RWPE1 (cell line): ENCODE results near the gene ESPL1.

Source experiments
- CTCF ChIA-PET: fragments of 350-600 bp; sonication (Branson Sonifier 250); formaldehyde crosslinking; extraction: SDS; loops from one replicate; lab custom pipeline; 2021; lab: Yijun Ruan, JAX
- POLR2A ChIA-PET: fragments of 400-600 bp; formaldehyde crosslinking; extraction: SDS; loops from one replicate; lab custom pipeline; 2020; ENCODE audit warnings: antibody characterized with exemption; ENCODE audit not compliant: low non-redundant PET; lab: Yijun Ruan, JAX
- DNase-seq: peaks from one replicate; pipeline ENCODE4 v3.0.0; 2012; ENCODE audit warnings: low spot score
- H3K27ac ChIP-seq: fragments of 450-650 bp; 2 replicates; pipeline ENCODE4 v1.5.1; 2017
- TF ChIP-seq, protein P1 (sequence below): fragments of 450-650 bp; conservative IDR thresholded peaks from 2 replicates; pipeline ENCODE4 v1.5.1; 2017; ENCODE audit warnings: low read depth, mild to moderate bottlenecking

The ESPL1 gene

DNA sequence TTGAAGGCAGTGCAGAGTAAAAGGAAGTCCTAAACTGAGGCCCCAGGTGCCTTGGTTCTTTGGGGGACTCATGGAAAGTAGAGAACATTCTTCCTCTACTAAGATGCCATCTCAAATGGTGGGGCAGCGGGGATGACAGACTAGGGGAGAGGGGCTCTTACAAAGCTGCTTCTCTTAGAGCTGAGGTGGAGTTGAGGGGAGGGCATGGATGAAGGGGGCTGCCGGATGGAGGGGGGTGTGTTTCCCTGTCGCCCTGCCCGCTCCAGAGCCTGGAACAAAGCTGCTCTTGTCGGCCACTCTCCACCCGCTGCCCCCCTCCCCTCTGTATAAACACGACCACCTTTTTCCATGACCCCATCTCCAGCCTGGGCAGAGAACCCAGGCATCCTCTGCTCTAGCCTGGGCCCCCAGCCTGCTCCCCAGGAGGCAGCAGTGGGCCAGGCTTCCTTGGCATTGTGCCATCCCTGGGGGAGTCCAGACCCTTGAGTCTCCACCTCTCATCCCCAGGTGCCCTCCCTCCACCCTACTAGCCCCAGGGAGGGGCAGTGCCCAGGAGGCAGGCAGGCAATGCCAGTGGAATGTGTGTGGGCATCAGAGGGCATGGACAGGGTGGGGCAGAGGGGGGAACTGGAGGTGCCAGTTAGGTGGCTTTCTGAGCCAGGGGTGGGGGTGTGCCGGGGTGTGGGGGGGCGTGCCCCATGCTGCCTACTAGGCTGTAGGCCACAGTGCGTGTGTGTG is 37.8 kb upstream of the ESPL1 start:
- peak; percentile 84 for DNase-seq
- CTCF ChIA-PET = interaction anchor here (0.6 kb wide), 1 partner anchor 48 kb away, joined by 4 read pairs; no protein-coding TSS in a partner anchor
- peak overlapping the region; percentile 98 for H3K27ac ChIP-seq
- POLR2A ChIA-PET = no interaction called here
- TF ChIP-seq, protein P1, sequence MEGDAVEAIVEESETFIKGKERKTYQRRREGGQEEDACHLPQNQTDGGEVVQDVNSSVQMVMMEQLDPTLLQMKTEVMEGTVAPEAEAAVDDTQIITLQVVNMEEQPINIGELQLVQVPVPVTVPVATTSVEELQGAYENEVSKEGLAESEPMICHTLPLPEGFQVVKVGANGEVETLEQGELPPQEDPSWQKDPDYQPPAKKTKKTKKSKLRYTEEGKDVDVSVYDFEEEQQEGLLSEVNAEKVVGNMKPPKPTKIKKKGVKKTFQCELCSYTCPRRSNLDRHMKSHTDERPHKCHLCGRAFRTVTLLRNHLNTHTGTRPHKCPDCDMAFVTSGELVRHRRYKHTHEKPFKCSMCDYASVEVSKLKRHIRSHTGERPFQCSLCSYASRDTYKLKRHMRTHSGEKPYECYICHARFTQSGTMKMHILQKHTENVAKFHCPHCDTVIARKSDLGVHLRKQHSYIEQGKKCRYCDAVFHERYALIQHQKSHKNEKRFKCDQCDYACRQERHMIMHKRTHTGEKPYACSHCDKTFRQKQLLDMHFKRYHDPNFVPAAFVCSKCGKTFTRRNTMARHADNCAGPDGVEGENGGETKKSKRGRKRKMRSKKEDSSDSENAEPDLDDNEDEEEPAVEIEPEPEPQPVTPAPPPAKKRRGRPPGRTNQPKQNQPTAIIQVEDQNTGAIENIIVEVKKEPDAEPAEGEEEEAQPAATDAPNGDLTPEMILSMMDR = no peak

DNA sequence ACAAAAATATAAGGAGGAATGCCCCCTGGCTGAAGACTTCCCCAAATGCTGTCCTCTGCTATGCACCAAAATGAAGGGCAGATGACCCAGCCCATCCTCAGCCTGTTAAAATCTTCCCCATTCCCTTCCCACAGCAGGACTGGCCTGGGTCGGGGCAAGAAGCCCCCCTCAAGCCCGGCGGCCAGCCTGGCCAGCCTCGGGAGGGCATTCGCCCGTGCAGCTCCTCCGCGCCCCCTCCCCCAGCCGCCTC is 36.5 kb upstream of the ESPL1 start:
- POLR2A ChIA-PET = interaction anchor here (0.6 kb wide), 2 partner anchors 12 to 358 kb away, joined by 3 to 5 read pairs; no protein-coding TSS in a partner anchor
- H3K27ac ChIP-seq = peak overlapping the region; percentile 98
- CTCF ChIA-PET = no interaction called here
- no peak for DNase-seq
- TF ChIP-seq, protein P1 = no peak

DNA sequence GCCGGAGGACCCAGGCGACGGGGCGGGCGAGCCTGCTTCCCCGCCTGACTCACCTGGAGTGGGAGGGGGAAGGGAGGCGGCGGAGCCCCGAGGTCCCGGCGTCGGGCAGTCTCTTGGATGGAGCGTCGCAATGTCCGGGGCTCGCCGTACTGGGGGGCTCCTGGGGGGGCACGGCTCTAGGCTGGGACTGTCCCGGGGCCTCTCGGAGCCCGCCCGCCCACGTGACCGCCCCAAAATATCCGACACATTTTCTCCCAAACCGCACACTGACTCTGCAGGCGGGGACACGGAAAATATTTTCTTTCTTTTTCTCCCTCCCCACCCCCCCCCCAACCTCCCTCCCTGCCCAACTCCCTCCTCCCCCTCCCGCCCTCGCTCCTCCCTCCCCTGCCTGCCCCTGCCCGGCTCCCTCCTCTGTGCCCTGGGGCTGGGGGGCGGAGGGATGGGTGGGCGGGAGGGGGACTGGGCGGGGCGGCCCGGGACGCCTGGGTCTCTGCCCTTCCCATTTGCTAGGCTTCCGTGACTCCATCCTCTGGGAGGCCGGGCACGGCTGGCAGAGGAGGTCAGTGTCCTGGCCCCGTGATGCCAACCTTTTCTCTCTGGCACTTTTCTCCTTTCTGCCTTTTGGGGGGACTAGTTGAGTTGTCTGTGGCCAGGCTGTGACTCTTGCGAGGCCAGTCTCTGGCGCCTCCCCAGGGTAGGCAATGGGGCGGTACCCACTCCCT is 36.0 kb upstream of the ESPL1 start, which contains the start of gene RARG:
Gene RARG (minus strand): TSS at position 289 of the 725 bp plus-strand sequence. CDS start 4,664 bp downstream, outside the sequence.
- POLR2A ChIA-PET = interaction anchor here (0.6 kb wide), 2 partner anchors 12 to 358 kb away, joined by 3 to 5 read pairs; no protein-coding TSS in a partner anchor
- DNase-seq = peak; percentile 88
- CTCF ChIA-PET = no interaction called here
- TF ChIP-seq, protein P1 = no peak
- H3K27ac ChIP-seq = peak within 1 kb of the TSS; percentile 98

DNA sequence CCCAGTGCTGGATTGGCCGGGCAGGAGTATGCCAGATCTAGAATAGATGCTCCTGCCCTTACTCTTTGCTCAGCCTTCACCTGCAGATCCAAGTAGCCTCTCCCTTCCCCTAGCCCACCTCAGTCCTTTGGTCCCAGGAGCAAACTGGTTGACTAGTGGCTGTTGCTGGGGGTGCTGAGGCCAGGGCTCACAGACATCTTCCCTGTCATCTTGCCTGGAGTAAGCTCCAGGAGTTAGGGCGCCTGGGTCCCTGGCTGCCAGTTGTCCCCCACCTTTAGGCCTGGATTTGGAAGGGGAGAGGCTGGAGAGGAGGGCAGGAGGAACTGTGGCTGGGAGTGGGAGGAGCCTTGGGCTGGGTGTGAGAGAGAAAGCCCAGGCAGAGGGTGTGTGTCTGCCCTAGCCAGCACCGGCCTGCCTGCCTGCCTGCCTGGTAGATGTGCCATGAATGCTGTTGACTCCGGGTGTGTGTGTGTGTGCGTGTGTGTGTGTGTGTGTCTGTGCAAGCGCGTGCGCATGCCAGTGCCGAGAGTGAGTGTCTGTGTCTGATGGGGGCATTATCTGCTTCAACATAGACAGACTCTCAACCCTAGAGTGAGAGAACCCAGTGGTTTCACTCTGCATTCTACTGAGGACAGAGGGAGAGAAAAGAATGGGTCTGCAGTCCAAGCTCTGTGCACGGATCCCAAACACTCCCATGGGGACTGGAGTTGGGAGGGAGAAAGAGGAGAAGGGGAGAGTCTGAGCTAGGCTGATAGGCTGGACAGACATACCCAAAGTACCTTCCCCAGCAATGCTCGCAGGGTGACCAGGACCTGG is 35.2 kb upstream of the ESPL1 start:
- peak overlapping the region; percentile 98 for H3K27ac ChIP-seq
- CTCF ChIA-PET = interaction anchor here (0.6 to 0.9 kb wide), 6 partner anchors 13 to 89 kb away, joined by 3 to 5 read pairs (median 3); partner anchors contain the start of gene ZNF740
- peak; percentile 76 for DNase-seq
- POLR2A ChIA-PET = no interaction called here
- TF ChIP-seq, protein P1 = no peak

DNA sequence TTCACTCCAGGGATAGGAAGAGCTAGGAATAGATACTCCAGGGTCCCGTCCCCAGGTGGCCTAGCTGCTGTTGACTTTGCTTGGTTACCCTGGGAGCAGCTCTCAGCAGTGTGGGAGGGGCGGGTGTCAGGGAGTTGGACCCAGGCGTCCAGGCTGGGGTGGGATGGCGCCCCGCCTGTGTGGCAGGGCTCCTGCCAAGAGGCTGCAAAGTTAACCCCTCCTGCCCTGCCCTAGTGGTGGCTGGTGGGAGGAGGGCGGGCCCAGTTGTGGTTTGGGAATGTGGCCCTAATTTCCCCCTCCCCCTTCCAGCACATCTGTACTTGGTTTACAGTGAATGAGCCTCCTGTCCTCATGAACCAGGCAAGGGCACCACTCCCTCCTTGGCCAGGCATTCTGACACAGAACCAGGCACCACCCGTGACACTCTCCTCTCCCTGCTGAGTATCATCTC is 34.4 kb upstream of the ESPL1 start:
- ChIA-PET CTCF (interaction anchor here (0.7 to 0.9 kb wide), 5 partner anchors 14 to 54 kb away, joined by 3 to 5 read pairs (median 3); partner anchors contain the start of gene ZNF740), POLR2A (no interaction called here)
- TF ChIP-seq, protein P1 = no peak
- H3K27ac ChIP-seq = peak overlapping the region; percentile 98
- DNase-seq = no peak
